B cell (primary cell): Measurements from ENCODE around the gene BUB1. TPM values are rescaled to one million over a fixed set of nuclear protein-coding genes. Genes with fewer than 3 reads are reported as not detected.

Experiments used
- ATAC-seq: fragments of 200-7000 bp; cut with Tn5 transposase; one replicate; pipeline ENCODE4 v1.10.0; 2021; ENCODE audit warnings: low read depth, mild to moderate bottlenecking, moderate number of reproducible peaks, moderate library complexity
- CTCF ChIA-PET: fragments of 350-600 bp; sonication (Branson Sonifier 250); formaldehyde crosslinking; loops from one replicate; lab custom pipeline; 2021; ENCODE audit warnings: antibody characterized with exemption, inconsistent platforms; lab: Charles Lee
- POLR2A ChIA-PET: fragments of 350-600 bp; sonication (Branson Sonifier 250); formaldehyde crosslinking; loops from one replicate; lab custom pipeline; 2021; ENCODE audit warnings: antibody characterized with exemption; lab: Charles Lee
- DNase-seq: peaks from one replicate; pipeline ENCODE4 v3.0.0; 2013
- H2AFZ ChIP-seq: 2 replicates; pipeline ENCODE4 v1.6.1; 2012; ENCODE audit warnings: mild to moderate bottlenecking, low read depth, low read length; ENCODE audit not compliant: insufficient read depth, poor library complexity, severe bottlenecking
- H3K27ac ChIP-seq, 2 donors: 1 replicate in 1 of 2; 2 replicates in 1 of 2; pipeline ENCODE4 v1.5.1; 2012 to 2013; ENCODE audit warnings: low read length in 2 of 2, mild to moderate bottlenecking in 2 of 2, moderate library complexity in 1 of 2
- H3K27me3 ChIP-seq, 4 experiments: fragments of 200-600 bp in 1 of 4; sonication (generic) in 1 of 4; replicated peaks in 1 of 4; 1 replicate in 2 of 4; 2 replicates in 2 of 4; pipeline versions ENCODE4 v1.6.1 to v1.7.0; 2013 to 2016; ENCODE audit warnings: low read length in 3 of 4, mild to moderate bottlenecking in 2 of 4, mixed read lengths in 1 of 4, moderate library complexity in 1 of 4; ENCODE audit not compliant: insufficient read depth in 4 of 4, control insufficient read depth in 3 of 4; ENCODE audit errors: control extremely low read depth in 1 of 4
- H3K36me3 ChIP-seq, 2 experiments: replicated peaks in 1 of 2; 1 replicate in 1 of 2; 2 replicates in 1 of 2; pipeline versions ENCODE4 v1.6.1 to v1.7.1; 2013; ENCODE audit warnings: low read length in 1 of 2; ENCODE audit not compliant: insufficient read depth in 2 of 2, control insufficient read depth in 1 of 2; ENCODE audit errors: control extremely low read depth in 1 of 2, extremely low read depth in 1 of 2
- H3K4me1 ChIP-seq, 2 donors: fragments of 200-600 bp in 1 of 2; sonication (generic) in 1 of 2; 1 replicate in 1 of 2; 2 replicates in 1 of 2; pipeline versions ENCODE4 v1.5.1 to v1.6.1; 2013 to 2017; ENCODE audit warnings: low read length in 2 of 2; ENCODE audit not compliant: control insufficient read depth in 2 of 2, insufficient read depth in 2 of 2
- H3K4me2 ChIP-seq: replicated peaks from 2 replicates; pipeline ENCODE3; 2012; ENCODE audit warnings: mild to moderate bottlenecking, low read depth, low read length; ENCODE audit not compliant: poor library complexity, severe bottlenecking
- H3K4me3 ChIP-seq, 5 experiments: fragments of 200-600 bp in 1 of 5; sonication (generic) in 1 of 5; 1 replicate in 3 of 5; 2 replicates in 2 of 5; pipeline versions ENCODE4 v1.5.1 to v1.7.0; 2011 to 2016; ENCODE audit warnings: low read length in 4 of 5, mild to moderate bottlenecking in 4 of 5, low read depth in 2 of 5, control low read depth in 1 of 5, moderate library complexity in 1 of 5; ENCODE audit not compliant: insufficient read depth in 1 of 5; ENCODE audit errors: control extremely low read depth in 1 of 5, extremely low read depth in 1 of 5
- H3K79me2 ChIP-seq: fragments of 200-600 bp; sonication (generic); one replicate; pipeline ENCODE4 v1.6.0; 2016; ENCODE audit warnings: low read length; ENCODE audit not compliant: control insufficient read depth, insufficient read depth
- H3K9ac ChIP-seq: fragments of 200-600 bp; sonication (generic); 2 replicates; pipeline ENCODE4 v1.6.1; 2017; ENCODE audit warnings: mild to moderate bottlenecking, low read length, moderate library complexity
- H3K9me3 ChIP-seq, 3 donors: one replicate each; pipeline versions ENCODE4 v1.6.1 to v1.7.1; 2013; ENCODE audit warnings: low read length in 2 of 3; ENCODE audit not compliant: control insufficient read depth in 2 of 3, insufficient read depth in 1 of 3; ENCODE audit errors: control extremely low read depth in 1 of 3
- H4K20me1 ChIP-seq: 2 replicates; pipeline ENCODE4 v1.6.0; 2012; ENCODE audit warnings: mild to moderate bottlenecking, low read length; ENCODE audit not compliant: insufficient read depth, control insufficient read depth, poor library complexity, severe bottlenecking
- H3K27ac Mint-ChIP-seq: one replicate; pipeline ENCODE4 v1.8.0; 2021; ENCODE audit warnings: mixed read lengths
- H3K27me3 Mint-ChIP-seq: one replicate; pipeline ENCODE4 v1.8.0; 2021; ENCODE audit warnings: mixed read lengths
- H3K4me1 Mint-ChIP-seq: one replicate; pipeline ENCODE4 v1.8.0; 2021; ENCODE audit warnings: mixed read lengths
- H3K4me3 Mint-ChIP-seq: one replicate; pipeline ENCODE4 v1.8.0; 2021; ENCODE audit warnings: mixed read lengths
- H3K9me3 Mint-ChIP-seq: one replicate; pipeline ENCODE4 v1.8.0; 2022; ENCODE audit warnings: mixed read lengths; ENCODE audit not compliant: insufficient read depth
- EZH2 ChIP-seq: IDR thresholded peaks from 2 replicates; pipeline ENCODE4 v1.6.1; 2012; ENCODE audit warnings: borderline replicate concordance, low read depth, mild to moderate bottlenecking, moderate library complexity, low read length; ENCODE audit not compliant: insufficient read depth, poor library complexity, severe bottlenecking
- WGBS: methylation state at CpG from one replicate; pipeline ENCODE4 v1.1.5; 2013; ENCODE audit warnings: missing lambda C conversion rate; ENCODE audit not compliant: insufficient coverage; 5-methylcytosine and 5-hydroxymethylcytosine counted together
- intact Hi-C: fragments of 100-400 bp; cut with micrococcal nuclease; formaldehyde crosslinking; loops from one replicate; pipeline ENCODE4 v1.10.0; 2022
- polyA plus RNA-seq: library from polyadenylated mRNA; depleted of rRNA; stranded (reverse); fragments of >200 nt; gene quantifications from 2 replicates; pipeline ENCODE4 v1.2.3, GENCODE V29; 2012
- total RNA-seq, 2 donors: library from RNA; stranded (reverse); fragments of 120-200 nt in 1 of 2; gene quantifications; 1 replicate in 1 of 2; 2 replicates in 1 of 2; pipeline versions ENCODE4 v1.2.3 to v1.2.4, GENCODE V29; 2013 to 2022
- TF ChIP-seq, protein P1 (sequence below): fragments of 200-600 bp; IDR thresholded peaks from one replicate; pipeline ENCODE4 v1.8.0; 2022; ENCODE audit warnings: antibody characterized with exemption, mild to moderate bottlenecking

Gene BUB1
- total and polyA plus RNA-seq, 2 donors (not counting 1 experiment from before 2014, with no cell fraction given), result 0.85 to 2.0 TPM

DNA sequence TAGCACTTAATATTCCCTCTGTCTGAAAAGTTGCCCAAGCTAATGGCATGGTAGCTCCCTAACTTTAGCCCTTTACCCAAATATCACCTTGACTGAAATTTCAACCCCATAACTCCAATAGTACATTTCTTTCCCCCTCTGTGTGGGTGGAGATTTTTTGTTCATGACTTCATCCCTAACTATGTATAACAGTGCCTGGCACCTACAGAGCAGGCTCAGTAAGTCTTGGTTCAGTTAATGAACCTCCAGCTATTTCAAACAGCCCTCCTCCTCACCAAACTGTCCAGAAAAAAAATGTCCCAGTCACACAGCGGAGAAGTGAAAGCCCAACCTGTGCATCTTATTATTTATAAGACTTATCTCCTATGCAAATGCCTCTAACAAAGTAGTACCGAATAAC, 18.6 kb downstream of the BUB1 start:
- H3K27ac ChIP-seq, result no peak overlapping the region
- H4K20me1 ChIP-seq, result no peaks in the 10 kb centered on the region
- no peak overlapping the region for H3K4me2 ChIP-seq
- intact Hi-C loops, result no loop called here
- TF ChIP-seq, protein P1, sequence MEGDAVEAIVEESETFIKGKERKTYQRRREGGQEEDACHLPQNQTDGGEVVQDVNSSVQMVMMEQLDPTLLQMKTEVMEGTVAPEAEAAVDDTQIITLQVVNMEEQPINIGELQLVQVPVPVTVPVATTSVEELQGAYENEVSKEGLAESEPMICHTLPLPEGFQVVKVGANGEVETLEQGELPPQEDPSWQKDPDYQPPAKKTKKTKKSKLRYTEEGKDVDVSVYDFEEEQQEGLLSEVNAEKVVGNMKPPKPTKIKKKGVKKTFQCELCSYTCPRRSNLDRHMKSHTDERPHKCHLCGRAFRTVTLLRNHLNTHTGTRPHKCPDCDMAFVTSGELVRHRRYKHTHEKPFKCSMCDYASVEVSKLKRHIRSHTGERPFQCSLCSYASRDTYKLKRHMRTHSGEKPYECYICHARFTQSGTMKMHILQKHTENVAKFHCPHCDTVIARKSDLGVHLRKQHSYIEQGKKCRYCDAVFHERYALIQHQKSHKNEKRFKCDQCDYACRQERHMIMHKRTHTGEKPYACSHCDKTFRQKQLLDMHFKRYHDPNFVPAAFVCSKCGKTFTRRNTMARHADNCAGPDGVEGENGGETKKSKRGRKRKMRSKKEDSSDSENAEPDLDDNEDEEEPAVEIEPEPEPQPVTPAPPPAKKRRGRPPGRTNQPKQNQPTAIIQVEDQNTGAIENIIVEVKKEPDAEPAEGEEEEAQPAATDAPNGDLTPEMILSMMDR, result no peak
- TF ChIP-seq EZH2, result no peak
- Mint-ChIP-seq H3K27ac (no peak overlapping the region), H3K27me3 (no peaks in the 10 kb centered on the region), H3K4me3 (no peak overlapping the region), H3K4me1 (no peaks in the 10 kb centered on the region), H3K9me3 (no peaks in the 10 kb centered on the region)
- no peak overlapping the region for H3K4me3 ChIP-seq
- POLR2A ChIA-PET, result no interaction called here
- ATAC-seq (no peak), DNase-seq (no peak)
- H3K36me3 ChIP-seq, result peaks cover 13 to 14% of the 10 kb centered on the region in 2 experiments
- H2AFZ ChIP-seq, result no peak overlapping the region
- CTCF ChIA-PET, result no interaction called here
- no peaks in the 10 kb centered on the region for H3K4me1 ChIP-seq
- H3K9ac ChIP-seq, result no peak overlapping the region
- no peaks in the 10 kb centered on the region for H3K79me2 ChIP-seq
- H3K9me3 ChIP-seq, result no peaks in the 10 kb centered on the region
- 100% methylated on average over 1 of the region's 2 CpGs for WGBS
- H3K27me3 ChIP-seq, result no peaks in the 10 kb centered on the region

DNA sequence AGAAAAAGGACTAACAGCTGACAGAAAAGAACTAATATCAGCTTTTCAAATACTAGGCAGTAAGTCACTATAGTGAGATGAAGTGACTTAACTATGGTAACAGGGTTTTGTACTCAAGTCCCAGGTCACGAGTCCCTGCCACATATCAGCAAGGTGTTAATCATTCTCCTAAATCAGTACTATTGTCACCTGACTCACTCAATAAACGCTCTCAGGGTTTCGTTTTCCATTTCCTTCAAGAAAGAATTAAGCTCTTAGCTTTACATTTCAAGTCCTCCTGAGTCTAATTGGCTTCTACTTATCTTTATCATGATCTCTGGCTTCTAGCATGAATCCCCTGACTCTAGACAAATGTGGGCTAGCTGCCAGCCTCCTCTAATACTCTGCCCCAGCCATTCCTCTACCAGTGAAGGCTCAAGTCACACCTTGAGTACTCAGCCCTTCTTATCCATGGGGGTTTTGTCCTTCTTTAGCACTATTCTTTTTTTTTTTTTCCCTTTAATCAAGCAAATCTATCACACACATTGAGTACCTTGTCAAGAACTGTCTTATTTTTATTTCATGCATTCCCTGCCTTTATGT, 20.0 kb downstream of the BUB1 start:
- ChIA-PET CTCF (no interaction called here), POLR2A (no interaction called here)
- Mint-ChIP-seq H3K4me1 (no peaks in the 10 kb centered on the region), H3K4me3 (no peak overlapping the region), H3K27me3 (no peaks in the 10 kb centered on the region), H3K9me3 (no peaks in the 10 kb centered on the region), H3K27ac (no peak overlapping the region)
- DNase-seq, result no peak
- Histone ChIP-seq H3K9me3 (no peaks in the 10 kb centered on the region), H3K36me3 (peaks cover 13 to 14% of the 10 kb centered on the region in 2 experiments), H3K4me3 (no peak overlapping the region), H3K9ac (no peak overlapping the region), H3K27me3 (no peaks in the 10 kb centered on the region), H3K79me2 (no peaks in the 10 kb centered on the region), H3K27ac (no peak overlapping the region), H4K20me1 (no peaks in the 10 kb centered on the region), H3K4me1 (no peaks in the 10 kb centered on the region), H2AFZ (no peak overlapping the region), H3K4me2 (no peak overlapping the region)
- WGBS, result 92% methylated on average over 2 of the region's 3 CpGs
- intact Hi-C loops, result no loop called here
- no peak for ATAC-seq
- TF ChIP-seq EZH2, result no peak
- TF ChIP-seq, protein P1, result no peak
